Left ventricle myocardium superior (tissue), 1 donor: ENCODE measurements around the gene TRPV4. TPM values are rescaled to one million over a fixed set of nuclear protein-coding genes. Genes with fewer than 3 reads are reported as not detected.
A peak's percentile ranks its signal among the peaks of the same experiment; 100 is the strongest.

ENCODE experiments used
- ATAC-seq: fragments of 200-7000 bp; cut with Tn5 transposase; one replicate; pipeline ENCODE4 v1.9.1; 2020; ENCODE audit warnings: mild to moderate bottlenecking, moderate library complexity
- DNase-seq: peaks from one replicate; pipeline ENCODE4 v3.0.0-alpha.2; 2020
- intact Hi-C: fragments of 100-400 bp; cut with micrococcal nuclease; formaldehyde crosslinking; loops from one replicate; pipeline ENCODE4 v1.11.0; 2022
- total RNA-seq: library from RNA; stranded (reverse); fragmentation: NEBNext Ultra II Directional; extraction: Animal tissue kit (Norgen Biotek cat#: 25700); gene quantifications from one replicate; pipeline ENCODE4 v1.2.1, GENCODE V29; 2021
- donor health status: DM: no; HTN: yes; CAD: no; lungs with severe emphysema.

The TRPV4 gene
- total RNA-seq, 1 donor from 2014 or later = 0.25 TPM

DNA sequence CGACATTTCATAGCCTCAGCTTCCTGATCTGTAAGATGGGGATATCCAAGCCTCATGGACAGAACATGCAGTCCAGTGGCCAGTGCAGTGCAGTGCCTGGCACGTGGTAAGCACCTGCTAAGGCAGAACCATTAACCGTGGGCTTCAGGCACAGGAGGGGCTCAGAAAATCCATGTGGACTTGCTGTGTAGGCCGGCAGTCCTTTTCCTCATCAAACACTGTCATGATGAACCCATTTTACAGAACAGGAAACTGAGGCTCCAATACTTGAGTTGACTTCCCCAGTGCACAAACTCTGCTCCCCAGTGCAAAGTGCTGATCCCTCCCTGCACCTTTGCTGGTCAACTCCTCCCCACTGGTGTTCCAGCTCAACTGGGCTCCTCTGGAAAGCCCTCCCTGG is 18.0 kb downstream of the TRPV4 start:
- no peak for DNase-seq
- intact Hi-C loops = no loop called here
- ATAC-seq = no peak

DNA sequence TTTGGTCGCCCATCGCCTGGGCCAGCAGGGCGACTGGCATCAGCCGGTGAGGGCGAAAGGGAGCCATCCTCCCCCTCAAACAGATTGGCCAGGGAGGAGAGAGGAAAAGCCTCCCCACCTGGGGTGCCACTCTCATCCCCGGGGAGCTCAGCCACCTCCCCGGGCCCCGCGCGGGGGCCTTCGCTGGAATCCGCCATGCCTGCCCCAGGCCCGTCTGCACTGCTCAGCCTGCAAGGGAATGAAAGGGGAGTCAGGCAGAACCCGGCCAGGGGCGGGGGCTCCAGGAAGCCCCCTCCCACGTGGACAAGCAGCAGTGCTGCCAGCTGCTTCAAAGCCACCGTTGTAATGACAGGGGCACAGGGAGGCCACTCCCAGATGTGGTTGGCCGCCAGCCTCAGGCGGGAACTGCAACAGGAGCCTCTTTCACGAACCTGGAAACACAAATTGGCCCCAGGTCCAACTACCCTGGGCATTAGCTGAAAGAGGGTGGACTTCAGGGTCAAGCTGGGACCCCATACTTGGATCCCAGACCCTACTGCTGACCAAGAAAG is 18.5 kb downstream of the TRPV4 start:
- intact Hi-C loops = no loop called here
- no peak for DNase-seq
- ATAC-seq = no peak

DNA sequence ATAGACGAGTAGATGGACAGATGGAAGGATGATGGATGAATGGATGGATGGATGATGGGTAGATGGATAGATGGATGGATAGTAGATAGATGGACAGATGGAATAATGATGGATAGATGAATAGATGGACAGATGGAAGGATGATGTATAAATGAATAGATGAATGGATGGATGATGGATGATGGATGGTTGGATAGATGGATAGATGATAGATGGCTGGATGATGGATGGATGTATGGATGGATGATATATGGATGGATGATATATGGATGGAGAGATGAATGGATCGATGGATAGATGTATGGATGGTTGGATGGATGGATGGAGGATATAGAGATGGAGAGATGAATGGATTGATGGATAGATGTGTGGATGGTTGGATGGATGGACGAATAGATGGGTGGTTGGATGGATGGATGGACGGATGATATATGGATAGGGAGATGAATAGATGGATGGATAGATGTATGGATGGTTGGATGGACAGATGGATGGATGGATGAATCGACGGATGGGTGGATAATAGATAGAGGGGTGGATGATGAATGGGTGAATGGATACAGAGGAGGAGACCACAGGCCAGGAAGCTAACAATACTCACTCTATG is 19.3 kb downstream of the TRPV4 start:
- intact Hi-C loops = no loop called here
- ATAC-seq (no peak), DNase-seq (no peak)

DNA sequence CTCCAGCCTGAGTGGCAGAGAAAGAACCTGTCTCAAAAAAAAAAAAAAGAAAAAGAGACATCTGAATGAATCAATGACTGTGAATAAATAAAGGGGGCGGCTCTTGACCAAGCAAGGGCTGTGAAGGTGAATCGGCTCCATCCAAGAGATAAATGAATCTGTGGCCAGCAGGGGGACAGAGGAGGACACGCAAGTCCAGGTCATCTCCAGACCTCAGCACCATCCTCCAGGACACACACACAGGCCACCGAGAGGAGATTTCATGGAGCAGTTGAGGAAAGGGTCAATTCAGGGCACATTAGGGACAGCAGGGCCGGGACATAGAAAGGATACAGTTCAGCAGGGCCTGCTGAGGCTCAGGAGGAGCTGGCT is 21.6 kb downstream of the TRPV4 start:
- intact Hi-C loops = no loop called here
- ATAC-seq (no peak), DNase-seq (no peak)

DNA sequence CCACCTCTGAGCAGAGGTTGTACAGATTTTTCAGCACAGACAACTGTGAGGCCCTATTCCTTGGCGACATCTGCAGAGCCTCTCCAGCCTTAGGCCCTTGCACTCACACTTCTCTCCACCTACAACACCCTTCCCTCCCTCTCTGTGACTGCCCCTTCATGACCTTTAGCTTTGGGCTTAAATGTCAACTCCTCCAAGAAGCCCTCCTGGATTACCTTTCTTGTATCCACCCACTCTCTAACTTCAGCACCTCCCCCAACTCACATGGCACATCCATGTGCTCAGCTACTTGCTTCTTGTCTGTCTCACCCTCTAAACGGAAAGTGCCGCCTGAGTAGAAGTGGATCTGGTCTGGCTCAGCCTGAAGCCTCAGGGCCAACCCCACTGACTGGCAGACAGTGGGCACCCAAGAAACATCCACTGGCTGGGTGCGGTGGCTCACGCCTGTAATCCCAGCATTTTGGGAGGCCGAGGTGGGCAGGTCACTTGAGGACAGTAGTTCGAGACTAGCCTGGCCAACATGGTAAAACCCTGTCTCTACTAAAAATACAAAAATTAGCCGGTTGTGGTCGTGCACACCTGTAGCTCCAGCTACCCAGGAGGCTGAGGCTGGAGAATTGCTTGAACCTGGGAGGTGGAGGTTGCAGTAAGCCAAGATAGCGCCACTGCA is 22.1 kb downstream of the TRPV4 start:
- DNase-seq (no peak), ATAC-seq (no peak)
- intact Hi-C loops = no loop called here

DNA sequence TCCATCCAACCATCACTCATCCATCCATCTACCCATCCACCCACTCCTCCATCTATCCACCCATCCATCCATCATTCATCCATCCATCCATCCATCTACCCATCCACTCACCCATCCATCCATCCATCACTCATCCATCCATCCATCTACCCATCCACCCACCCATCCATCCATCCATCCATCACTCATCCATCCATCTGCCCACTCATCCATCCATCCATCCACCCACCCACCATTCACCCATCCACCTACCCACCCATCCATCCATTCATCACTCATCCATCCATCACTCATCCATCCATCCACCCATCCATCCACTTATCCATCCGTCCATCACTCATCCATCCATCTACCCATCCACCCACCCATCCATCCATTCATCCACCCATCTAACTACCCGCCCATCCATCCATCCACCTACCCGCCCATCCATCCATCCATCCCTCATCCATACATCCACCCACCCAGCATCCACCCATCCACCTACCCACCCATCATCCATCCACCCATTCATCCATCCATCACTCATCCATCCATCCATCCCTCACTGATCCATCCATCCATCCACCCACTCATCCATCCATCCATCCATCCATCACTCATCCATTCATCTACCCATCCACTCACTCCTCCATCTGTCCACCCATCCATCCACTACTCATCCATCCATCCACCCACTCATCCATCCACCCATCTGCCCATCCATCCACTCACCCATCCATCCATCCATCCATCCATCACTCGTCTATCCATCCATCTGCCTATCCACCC is 24.1 kb downstream of the TRPV4 start:
- intact Hi-C loops = loop anchor here (5.0 kb wide), 1 partner anchor 38 kb away; no protein-coding TSS in a partner anchor
- ATAC-seq = no peak
- DNase-seq = no peak

DNA sequence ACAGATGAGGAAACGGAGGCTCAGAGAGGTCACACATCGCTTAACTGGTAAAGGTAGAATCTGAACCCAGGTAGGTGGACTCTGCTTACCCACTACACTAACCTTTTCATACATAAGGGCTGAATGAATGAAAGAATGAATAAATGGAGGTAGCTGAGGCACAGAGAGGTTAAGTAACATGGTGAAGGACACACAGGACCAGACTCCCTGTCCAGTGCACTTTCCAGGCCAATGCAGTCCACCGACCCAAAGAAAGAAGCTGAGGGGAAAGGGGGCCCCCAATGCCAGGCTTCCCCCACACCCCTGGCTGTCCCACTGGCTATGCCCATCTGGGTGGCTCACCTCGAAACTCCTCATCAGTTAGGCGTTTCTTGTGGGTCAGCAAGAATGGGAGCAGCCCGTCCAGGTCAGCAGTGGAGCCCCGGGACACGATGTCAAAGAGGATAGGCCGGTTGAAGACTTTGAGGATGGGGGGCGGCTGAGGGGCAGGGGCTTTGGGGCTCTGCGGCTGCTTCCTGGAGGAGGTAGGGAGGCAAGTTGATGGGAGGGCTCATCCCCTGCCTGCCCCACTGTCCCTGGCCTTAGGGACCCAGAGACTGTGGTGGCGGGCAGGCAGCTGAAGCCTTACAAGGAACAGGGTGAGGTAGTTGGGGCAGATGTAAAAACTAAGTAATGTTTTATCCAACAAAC is 25.1 kb downstream of the TRPV4 start:
- DNase-seq (no peak), ATAC-seq (no peak)
- intact Hi-C loops = loop anchor here (5.0 kb wide), 1 partner anchor 39 kb away; no protein-coding TSS in a partner anchor

DNA sequence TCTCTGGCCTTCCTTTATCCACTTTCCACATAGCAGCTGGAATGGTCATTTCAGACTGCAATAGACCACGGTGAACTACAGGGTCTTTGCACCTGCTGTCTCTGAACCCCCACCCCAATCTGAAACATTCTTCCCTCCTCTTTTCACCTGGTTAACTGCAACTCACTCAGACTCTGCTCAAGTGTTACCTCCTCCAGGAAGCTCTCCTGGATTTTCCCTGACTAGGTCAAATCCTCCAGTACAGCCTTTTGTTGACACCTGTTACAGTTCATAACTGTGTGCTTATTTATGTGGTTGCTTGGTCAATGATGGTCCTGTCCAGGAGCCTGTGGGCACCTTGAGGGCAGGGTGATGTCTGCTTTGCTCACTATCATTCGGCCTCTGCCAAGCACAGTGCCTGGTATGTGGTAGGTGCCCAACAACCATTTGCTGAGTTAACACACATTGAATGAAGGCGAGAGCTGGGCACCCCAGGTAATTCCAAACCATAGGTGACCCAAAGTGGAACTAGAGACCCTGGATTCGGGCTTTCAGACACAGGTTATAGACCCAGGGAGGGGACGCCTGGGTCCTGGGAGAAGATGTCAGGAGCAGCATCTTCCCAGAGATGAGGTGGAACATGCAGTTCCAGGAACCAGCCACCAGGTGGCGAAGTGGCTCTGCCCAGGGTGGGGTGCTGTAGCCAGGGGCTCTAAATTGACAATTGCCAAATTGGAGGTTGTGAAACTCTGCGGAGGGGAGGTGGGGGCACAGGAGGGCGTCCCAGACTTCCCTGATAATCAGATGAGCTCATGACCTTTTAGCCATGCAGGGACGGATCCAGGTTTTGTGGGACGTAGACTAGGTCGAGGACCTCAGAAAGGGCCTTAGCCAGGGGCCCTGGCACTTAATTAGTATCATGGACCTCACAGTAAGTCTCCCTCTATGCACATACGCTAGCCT is 28.1 kb downstream of the TRPV4 start:
- intact Hi-C loops = loop anchor here (5.0 kb wide), 1 partner anchor 42 kb away; no protein-coding TSS in a partner anchor
- DNase-seq = peak; percentile 80
- peak; percentile 87 for ATAC-seq

DNA sequence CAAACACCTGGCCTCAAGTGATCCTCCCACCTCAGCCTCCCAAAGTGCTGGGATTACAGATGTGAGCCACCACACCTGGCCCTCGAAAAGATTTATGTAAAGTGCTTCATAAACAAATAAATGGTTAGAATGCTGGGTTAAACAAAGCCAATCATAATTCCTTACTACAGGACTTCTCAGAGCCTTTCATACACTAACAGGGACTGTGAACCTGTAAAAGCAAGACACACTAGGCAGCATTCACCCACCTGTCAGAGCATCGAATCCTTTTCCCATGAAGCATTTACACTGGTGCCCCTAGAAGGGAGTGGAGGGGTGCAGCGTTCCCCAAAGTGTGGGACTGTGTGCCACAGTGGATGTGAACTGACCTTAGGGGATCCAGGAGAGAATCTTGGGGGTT is 29.5 kb downstream of the TRPV4 start:
- DNase-seq (no peak), ATAC-seq (no peak)
- intact Hi-C loops = no loop called here

DNA sequence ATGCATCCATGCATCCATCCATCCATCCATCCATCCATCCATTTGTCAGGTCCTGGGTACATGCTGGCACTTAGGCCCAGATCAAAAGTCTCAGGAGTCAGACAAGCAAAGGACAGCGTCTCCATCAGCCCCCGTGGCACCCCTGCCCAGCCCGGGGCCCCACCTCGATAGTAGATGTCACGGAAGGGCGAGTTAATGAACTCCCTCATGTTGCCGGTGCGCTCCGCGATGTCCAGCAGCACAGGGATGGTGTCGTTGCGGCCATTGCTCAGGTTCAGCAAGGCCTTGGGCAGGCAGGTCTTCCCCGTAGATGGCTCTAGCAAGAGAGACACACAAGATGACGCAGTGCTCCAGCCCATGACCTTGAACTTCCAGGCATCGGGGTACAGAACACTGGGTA is 30.4 kb downstream of the TRPV4 start:
- no peak for DNase-seq
- no peak for ATAC-seq
- intact Hi-C loops = no loop called here

DNA sequence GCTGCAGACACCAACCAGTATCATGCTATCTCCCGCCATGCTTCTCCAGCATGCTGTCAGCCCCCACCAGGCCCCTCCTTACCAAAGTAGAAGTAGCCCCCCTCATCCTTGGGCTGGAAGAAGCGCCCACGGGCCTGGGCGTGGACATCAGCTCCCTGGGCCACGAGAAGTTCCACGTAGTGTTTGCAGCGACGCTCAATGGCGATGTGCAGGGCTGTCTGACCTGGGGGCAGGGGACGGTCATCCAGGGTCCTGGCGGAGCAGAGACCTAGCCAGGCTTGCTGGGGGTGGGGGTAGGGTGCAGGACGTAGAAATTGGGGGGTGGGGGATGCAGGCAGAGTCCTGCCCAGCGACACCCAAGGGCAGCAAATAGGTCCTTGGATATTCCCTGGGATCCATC is 32.7 kb downstream of the TRPV4 start:
- intact Hi-C loops = no loop called here
- ATAC-seq (no peak), DNase-seq (no peak)

DNA sequence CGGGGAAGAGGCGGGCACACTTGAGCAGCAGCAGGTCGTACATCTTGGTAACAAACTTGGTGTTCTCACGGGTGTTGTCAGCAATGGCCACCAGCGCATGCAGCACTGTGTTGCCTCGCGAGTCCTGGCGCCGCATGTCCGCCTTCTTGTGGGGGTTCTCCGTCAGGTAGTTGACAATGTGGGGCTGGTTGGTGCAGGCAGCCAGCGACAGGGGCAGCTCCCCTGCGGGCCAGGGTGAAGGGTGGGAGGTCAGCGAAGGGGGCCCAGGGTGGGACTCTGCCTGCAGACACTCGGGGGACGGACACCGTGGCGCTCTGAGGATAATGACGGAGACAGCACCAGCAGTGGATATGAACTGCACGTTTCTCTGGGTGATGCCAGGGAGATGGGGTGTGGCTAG is 34.5 kb downstream of the TRPV4 start:
- no peak for DNase-seq
- no peak for ATAC-seq
- intact Hi-C loops = no loop called here

DNA sequence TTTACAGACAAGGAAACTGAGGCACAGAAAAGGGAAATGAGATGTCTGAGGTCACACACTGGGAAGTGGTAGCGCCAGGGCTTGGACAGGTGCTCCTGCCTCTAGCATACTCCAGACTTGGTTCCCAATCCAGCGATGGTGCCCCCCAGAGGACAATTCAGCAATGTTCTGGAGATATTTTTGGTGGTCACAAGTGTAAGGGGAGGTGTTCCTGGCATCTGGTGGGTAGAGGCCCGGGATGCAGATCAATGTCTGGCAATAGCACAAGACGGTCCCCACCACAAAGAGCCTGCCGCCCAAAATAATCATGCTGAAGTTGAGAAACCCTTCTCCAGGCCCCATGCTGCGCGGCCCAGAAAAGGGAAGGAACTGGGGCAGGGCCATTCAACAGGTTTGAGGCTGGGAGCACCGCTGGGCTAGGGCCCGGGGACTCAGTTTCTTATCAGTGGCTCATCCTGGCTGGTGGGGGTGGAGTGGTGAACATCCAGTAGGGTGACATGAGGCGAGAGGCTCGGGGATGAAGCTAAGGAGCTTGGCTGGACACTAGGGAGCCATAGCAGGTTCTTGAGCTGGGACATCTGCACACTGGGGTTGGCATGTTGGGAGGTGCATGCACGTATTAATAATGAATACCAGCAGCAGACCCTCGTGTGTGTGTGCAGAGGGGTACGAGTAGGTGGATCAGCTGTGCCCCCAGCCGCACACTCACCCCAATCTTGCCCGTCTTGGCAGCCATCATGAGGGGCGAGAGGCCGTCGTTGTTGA is 35.1 kb downstream of the TRPV4 start:
- intact Hi-C loops = no loop called here
- ATAC-seq (no peak), DNase-seq (no peak)

DNA sequence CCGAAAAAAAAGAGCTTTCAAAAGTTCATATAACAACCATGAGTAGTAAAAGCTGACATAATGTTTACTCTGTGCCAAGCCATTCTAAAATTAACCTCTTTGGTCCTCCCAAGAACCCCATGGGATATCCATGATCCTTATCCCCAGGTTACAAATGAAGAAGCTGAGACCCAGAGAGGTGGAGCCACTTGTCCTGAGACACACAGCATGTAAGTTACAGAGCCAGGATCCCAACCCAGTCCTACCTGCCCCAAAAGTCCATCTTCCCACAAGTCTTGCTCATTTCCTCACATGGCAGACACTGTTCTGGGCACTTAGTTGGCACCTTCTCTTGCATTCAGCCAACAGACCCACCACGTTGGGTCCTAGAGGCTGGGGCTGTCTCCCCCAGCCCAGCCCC is 37.1 kb downstream of the TRPV4 start:
- intact Hi-C loops = no loop called here
- DNase-seq (no peak), ATAC-seq (no peak)

DNA sequence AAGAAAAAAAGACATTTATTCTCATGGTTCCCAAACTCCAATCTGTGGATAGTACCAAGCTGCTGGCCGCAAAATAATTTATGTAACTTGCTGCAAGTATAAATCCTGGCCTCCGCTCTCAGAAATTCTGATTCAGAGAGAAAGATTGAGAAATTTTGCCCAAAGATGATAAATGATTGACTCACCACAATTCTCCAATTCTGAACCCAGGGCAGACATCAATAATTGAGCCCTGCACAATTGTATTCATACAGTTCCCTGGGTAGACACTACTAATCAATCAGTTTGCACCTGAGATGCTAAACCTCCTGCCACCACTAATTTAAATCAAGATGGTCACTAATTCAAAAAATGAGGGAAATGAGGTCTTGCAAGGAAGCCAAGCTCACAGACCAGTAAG is 38.2 kb downstream of the TRPV4 start:
- ATAC-seq = no peak
- DNase-seq = no peak
- intact Hi-C loops = no loop called here

DNA sequence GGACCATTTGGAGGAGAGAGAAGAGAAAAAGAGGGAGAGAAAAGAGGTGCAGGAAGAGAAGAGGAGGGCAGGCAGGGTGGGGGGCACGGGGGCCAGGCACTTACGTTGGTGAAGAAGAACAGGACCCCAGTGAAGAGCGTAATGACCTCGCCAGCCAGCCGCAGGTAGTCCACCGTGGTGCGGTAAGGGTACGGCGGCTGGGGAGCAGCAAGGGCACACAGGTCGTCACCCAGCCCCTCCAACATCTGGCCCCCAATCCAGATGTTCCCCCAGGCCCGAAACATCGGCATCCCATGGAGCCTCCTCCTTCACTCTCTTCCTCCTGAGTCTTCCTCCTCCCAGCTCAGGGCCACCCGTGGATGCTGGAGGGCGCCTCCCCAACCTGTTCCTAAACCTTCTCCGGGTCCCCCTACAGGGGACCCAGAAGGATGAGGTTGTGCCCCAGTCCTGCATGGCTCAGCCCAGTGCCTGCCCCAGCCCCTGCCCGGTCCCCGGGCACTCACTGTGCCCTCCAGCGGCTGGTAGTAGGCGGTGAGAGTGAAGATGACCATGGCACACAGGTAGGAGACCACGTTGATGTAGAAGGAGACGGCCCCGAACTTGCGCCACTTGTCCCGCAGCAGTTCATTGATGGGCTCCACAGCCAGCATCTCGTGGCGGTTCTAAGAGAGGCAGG is 39.2 kb downstream of the TRPV4 start:
- no peak for ATAC-seq
- DNase-seq = no peak
- intact Hi-C loops = no loop called here

DNA sequence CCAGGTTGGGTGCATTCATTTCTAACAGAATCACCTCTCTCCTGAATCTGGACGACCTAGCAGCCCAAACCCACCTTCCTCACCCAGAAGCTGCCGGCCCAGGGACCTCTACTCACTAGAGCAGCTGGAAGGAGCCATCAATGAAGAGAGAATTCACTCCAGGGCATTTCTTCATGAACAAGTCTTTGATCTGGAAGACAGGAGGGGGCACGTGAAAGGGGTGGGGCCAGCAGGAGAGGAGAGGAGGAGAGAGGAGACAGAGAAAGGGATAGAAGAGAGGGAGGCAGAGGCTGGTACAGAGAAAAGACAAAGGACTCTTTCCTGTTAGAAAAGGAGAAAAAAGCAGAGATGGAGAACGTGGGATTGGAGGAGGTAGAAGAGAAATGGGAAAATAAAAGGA is 39.8 kb downstream of the TRPV4 start:
- no peak for DNase-seq
- no peak for ATAC-seq
- intact Hi-C loops = no loop called here
